HepG2 (cell line): ENCODE measurements around the gene POMT2. TPM values are rescaled to one million over a fixed set of nuclear protein-coding genes. Genes with fewer than 3 reads are reported as not detected.
"Not testable (repeated sequence)": the region's sequence is repeated elsewhere in the genome, so short reads cannot be mapped to it uniquely, and the experiment has no call there.

Experiments
- ATAC-seq: fragments of 200-7000 bp; cut with Tn5 transposase; 3 replicates; pipeline ENCODE4 v1.9.1; 2020; ENCODE audit warnings: mild to moderate bottlenecking, moderate library complexity
- BruUV-seq: library from RNA; stranded (reverse); fragments of 400-500 nt; replicated peaks from 2 replicates; lab custom pipeline; 2021; lab: Mats Ljungman, UMichigan
- CTCF ChIA-PET: fragments of 300-600 bp; formaldehyde crosslinking; extraction: SDS; loops from one replicate; lab custom pipeline; 2021; ENCODE audit warnings: low total read pairs, inconsistent platforms, low intra/inter-chr PET ratio; lab: Yijun Ruan, JAX
- POLR2A ChIA-PET: fragments of 350-600 bp; sonication (Branson Sonifier 250); formaldehyde crosslinking; loops from one replicate; lab custom pipeline; 2020; ENCODE audit warnings: antibody characterized with exemption, inconsistent platforms; lab: Yijun Ruan, JAX
- DNase-seq: peaks from one replicate; pipeline ENCODE4 v3.0.0-alpha.2; 2015; ENCODE audit warnings: low spot score
- FAIRE-seq: peaks from 3 replicates; lab custom pipeline; 2011; peaks lifted over from hg19 to GRCh38; lab: Jason Lieb, UNC
- H2AFZ ChIP-seq: one replicate; pipeline ENCODE4 v1.6.1; 2011; ENCODE audit warnings: low read length, inconsistent platforms
- H3K27ac ChIP-seq: fragments of 300-600 bp; 3 replicates; pipeline ENCODE4 v1.8.0; 2011; ENCODE audit warnings: mixed run types, mild to moderate bottlenecking, mixed read lengths, low read length, inconsistent platforms; ENCODE audit not compliant: insufficient read depth; ENCODE audit errors: extremely low read length
- H3K27me3 ChIP-seq, 2 experiments: fragments of 200-600 bp in 1 of 2; 2 replicates in 1 of 2; 3 replicates in 1 of 2; pipeline versions ENCODE4 v1.6.0 to v1.8.0; 2011; ENCODE audit warnings: low read length in 2 of 2, mild to moderate bottlenecking in 2 of 2, moderate library complexity in 2 of 2, inconsistent platforms in 1 of 2; ENCODE audit not compliant: insufficient read depth in 2 of 2, control insufficient read depth in 1 of 2
- H3K36me3 ChIP-seq, 2 experiments: fragments of 200-600 bp in 1 of 2; replicated peaks in 1 of 2; 2 replicates in 1 of 2; 3 replicates in 1 of 2; pipeline versions ENCODE4 v1.5.1 to v1.8.0; 2011; ENCODE audit warnings: low read length in 2 of 2, inconsistent platforms in 1 of 2; ENCODE audit not compliant: insufficient read depth in 2 of 2, control insufficient read depth in 1 of 2
- H3K4me1 ChIP-seq: 2 replicates; pipeline ENCODE4 v1.5.1; 2012; ENCODE audit warnings: low read length, inconsistent platforms; ENCODE audit not compliant: insufficient read depth
- H3K4me2 ChIP-seq: 2 replicates; pipeline ENCODE4 v1.6.0; 2011; ENCODE audit warnings: low read depth, low read length, inconsistent platforms
- H3K4me3 ChIP-seq, 3 experiments: fragments of 200-600 bp in 1 of 3; sonication (generic), shearing (Covaris generic) in 1 of 3; replicated peaks in 1 of 3; 2 replicates each; pipeline ENCODE4 v1.5.1; 2011 to 2016; ENCODE audit warnings: low read length in 3 of 3, inconsistent platforms in 2 of 3, low read depth in 2 of 3, mild to moderate bottlenecking in 2 of 3, control low read depth in 1 of 3, mixed read lengths in 1 of 3; ENCODE audit not compliant: insufficient read depth in 1 of 3
- H3K79me2 ChIP-seq: one replicate; pipeline ENCODE4 v1.6.1; 2011; ENCODE audit warnings: low read length, inconsistent platforms; ENCODE audit not compliant: insufficient read depth
- H3K9ac ChIP-seq: 2 replicates; pipeline ENCODE4 v1.6.0; 2011; ENCODE audit warnings: mild to moderate bottlenecking, low read depth, low read length, inconsistent platforms; ENCODE audit not compliant: insufficient read depth
- H3K9me3 ChIP-seq: 2 replicates; pipeline ENCODE4 v1.5.1; 2012; ENCODE audit warnings: mild to moderate bottlenecking, low read length
- H4K20me1 ChIP-seq: 2 replicates; pipeline ENCODE4 v1.6.0; 2011; ENCODE audit warnings: inconsistent platforms, mild to moderate bottlenecking, low read length, moderate library complexity; ENCODE audit not compliant: insufficient read depth
- CBFB ChIP-seq: sonication (generic); formaldehyde crosslinking; IDR thresholded peaks from 2 replicates; pipeline ENCODE4 v1.4.0; 2020; ENCODE audit warnings: missing genetic modification reagents
- GPBP1L1 ChIP-seq: sonication (generic); formaldehyde crosslinking; IDR thresholded peaks from 2 replicates; pipeline ENCODE4 v1.5.0; 2020; ENCODE audit warnings: mild to moderate bottlenecking, missing genetic modification reagents
- HOXA3 ChIP-seq: sonication (generic); formaldehyde crosslinking; IDR thresholded peaks from 2 replicates; pipeline ENCODE4 v1.5.0; 2020; ENCODE audit warnings: missing genetic modification reagents
- MAFF ChIP-seq: IDR thresholded peaks from 2 replicates; pipeline ENCODE4 v1.6.1; 2011; ENCODE audit warnings: low read depth, low read length, improper control_type of control experiment
- MIER3 ChIP-seq: IDR thresholded peaks from 2 replicates; pipeline ENCODE4 v1.6.1; 2016; ENCODE audit warnings: missing compliant biosample characterization, borderline replicate concordance
- NFE2L2 ChIP-seq: fragments of 150-350 bp; IDR thresholded peaks from 2 replicates; pipeline ENCODE4 v1.6.1; 2014; ENCODE audit warnings: low read length
- REL ChIP-seq: sonication (generic); formaldehyde crosslinking; conservative IDR thresholded peaks from 2 replicates; pipeline ENCODE4 v1.8.0; 2022; ENCODE audit warnings: mild to moderate bottlenecking, missing genetic modification reagents, moderate library complexity
- ZFP36L2 ChIP-seq: sonication (generic); formaldehyde crosslinking; IDR thresholded peaks from 2 replicates; pipeline ENCODE4 v1.4.0; 2020; ENCODE audit warnings: missing genetic modification reagents
- ZFP41 ChIP-seq: sonication (generic); formaldehyde crosslinking; IDR thresholded peaks from 2 replicates; pipeline ENCODE4 v1.4.0; 2020; ENCODE audit warnings: mild to moderate bottlenecking, missing genetic modification reagents, borderline replicate concordance
- ZNF263 ChIP-seq: sonication (generic); formaldehyde crosslinking; IDR thresholded peaks from 2 replicates; pipeline ENCODE4 v1.4.0; 2020; ENCODE audit warnings: missing genetic modification reagents
- ZNF512 ChIP-seq: sonication (generic); formaldehyde crosslinking; IDR thresholded peaks from 2 replicates; pipeline ENCODE4 v1.4.0; 2020; ENCODE audit warnings: mild to moderate bottlenecking, missing genetic modification reagents
- WGBS: methylation state at CpG from one replicate; pipeline ENCODE4 v1.1.6; 2017; ENCODE audit warnings: low lambda C conversion rate; 5-methylcytosine and 5-hydroxymethylcytosine counted together
- in situ Hi-C: cut with HindIII; loops from 2 replicates; pipeline ENCODE4 v1.10.0; 2017; ENCODE audit warnings: low pct_unique_long_range_greater_than_20kb; ENCODE audit not compliant: extremely low pct_ligation_motif_present
- intact Hi-C: fragments of 100-400 bp; cut with micrococcal nuclease; formaldehyde crosslinking; loops from one replicate; pipeline ENCODE4 v1.10.0; 2022; ENCODE audit not compliant: unreplicated experiment
- polyA plus RNA-seq, 8 experiments: library from polyadenylated mRNA; depleted of rRNA in 3 of 8; stranded (reverse) in 7 of 8; unstranded in 1 of 8; fragments of >200 nt; fragmentation: Illumina TruSeq in 4 of 8; extraction: Trizol in 4 of 8; gene quantifications; 2 replicates each; pipeline versions ENCODE4 v1.2.1 to v1.2.3, GENCODE V29; 2011 to 2016; ENCODE audit warnings: low read depth in 4 of 8, missing spikeins in 1 of 8, mixed read lengths in 1 of 8; ENCODE audit not compliant: insufficient read depth in 1 of 8
- total RNA-seq, 5 experiments: library from RNA; depleted of rRNA; stranded (reverse); fragments of >200 nt; fragmentation: Illumina TruSeq; extraction: Trizol; gene quantifications; 2 replicates each; pipeline ENCODE4 v1.2.3, GENCODE V29; 2016; ENCODE audit warnings: low read depth in 1 of 5

Gene POMT2
- total and polyA plus RNA-seq, 2 of the 13 experiments (the other 11 are each of a cell fraction or from before 2014, with no cell fraction given) = 15.3 to 15.9 TPM

GRCh38 chr14:77281852-77282410, 38.8 kb downstream of the POMT2 start (continued):
- no peak for TF ChIP-seq ZFP41 (CRISPR knock-in tag)
- TF ChIP-seq NFE2L2 = no peak
- no peak for TF ChIP-seq ZNF263 (CRISPR knock-in tag)
- TF ChIP-seq ZNF512 (CRISPR knock-in tag) = no peak
- no peak for TF ChIP-seq CBFB (CRISPR knock-in tag)
- no peak for TF ChIP-seq GPBP1L1
- no peak for TF ChIP-seq HOXA3 (CRISPR knock-in tag)
- no peak for TF ChIP-seq MIER3 (CRISPR knock-in tag)
- no peak for TF ChIP-seq MAFF
- no peak for TF ChIP-seq ZFP36L2 (CRISPR knock-in tag)
- TF ChIP-seq REL (CRISPR knock-in tag) = no peak

- H3K27ac ChIP-seq, BruUV-seq, H3K27me3 ChIP-seq, FAIRE-seq, H4K20me1 ChIP-seq, H3K9me3 ChIP-seq, ATAC-seq, H3K4me2 ChIP-seq, H3K79me2 ChIP-seq, H3K9ac ChIP-seq, DNase-seq, H3K4me1 ChIP-seq, CTCF ChIA-PET, intact Hi-C loops, in situ Hi-C loops, H3K4me3 ChIP-seq, POLR2A ChIA-PET, H2AFZ ChIP-seq: not testable (repeated sequence)
- H3K36me3 ChIP-seq = peaks cover 15 to 49% of the 10 kb centered on the region in 2 experiments; a peak in 3 of 5 replicates
- 99% methylated on average over 4 of the region's 4 CpGs for WGBS
Measured at GRCh38 chr14:77280921-77281320, 39.8 kb downstream of the POMT2 start.
